Muscle of leg (tissue), 11 donors: Measurements from ENCODE around the gene MALRD1. TPM values are rescaled to one million over a fixed set of nuclear protein-coding genes. Genes with fewer than 3 reads are reported as not detected.
"Not testable (repeated sequence)": the region's sequence is repeated elsewhere in the genome, so short reads cannot be mapped to it uniquely, and the experiment has no call there.

ENCODE experiments used
- DNase-seq: peaks from one replicate; pipeline ENCODE4 v3.0.0; 2013
- H3K27ac ChIP-seq: one replicate; pipeline ENCODE4 v1.5.1; 2013; ENCODE audit warnings: mild to moderate bottlenecking, low read length, control low read depth
- H3K27me3 ChIP-seq: one replicate; pipeline ENCODE4 v1.6.1; 2013; ENCODE audit warnings: low read length; ENCODE audit not compliant: control insufficient read depth, insufficient read depth
- H3K36me3 ChIP-seq: one replicate; pipeline ENCODE4 v1.6.1; 2013; ENCODE audit warnings: low read length; ENCODE audit not compliant: control insufficient read depth, insufficient read depth
- H3K4me1 ChIP-seq: one replicate; pipeline ENCODE4 v1.6.1; 2013; ENCODE audit warnings: low read length; ENCODE audit not compliant: control insufficient read depth, insufficient read depth
- H3K4me3 ChIP-seq: one replicate; pipeline ENCODE4 v1.5.1; 2013; ENCODE audit warnings: low read length, control low read depth
- H3K9me3 ChIP-seq: replicated peaks from 2 replicates; pipeline ENCODE4 v1.6.1; 2013; ENCODE audit warnings: low read depth, low read length; ENCODE audit not compliant: control insufficient read depth
- WGBS: methylation state at CpG from one replicate; pipeline ENCODE4 v1.1.5; 2013; ENCODE audit warnings: missing lambda C conversion rate; ENCODE audit not compliant: insufficient coverage; 5-methylcytosine and 5-hydroxymethylcytosine counted together
- polyA plus RNA-seq, 8 donors: library from polyadenylated mRNA; unstranded; fragments of 120-200 nt; gene quantifications; one replicate each; pipeline versions ENCODE4 v1.2.1 to v1.2.3, GENCODE V29; 2013; ENCODE audit warnings: inconsistent platforms in 1 of 8, low replicate concordance in 1 of 8; ENCODE audit not compliant: insufficient read length in 8 of 8, insufficient read depth in 1 of 8
- total RNA-seq: library from RNA; stranded (reverse); fragments of 120-200 nt; gene quantifications from one replicate; pipeline ENCODE4 v1.2.4, GENCODE V29; 2013

MALRD1 gene
- total and polyA plus RNA-seq, 9 donors = 0.45 to 6.2 (median 1.0) TPM

GRCh38 chr10:19730907-19731217 lies 682.3 kb downstream of the MALRD1 start:
- Histone ChIP-seq H3K27me3 (no peaks in the 10 kb centered on the region), H3K9me3 (no peaks in the 10 kb centered on the region), H3K4me3 (no peak overlapping the region), H3K36me3 (no peaks in the 10 kb centered on the region), H3K4me1 (no peaks in the 10 kb centered on the region), H3K27ac (peak overlapping the region; percentile 65)
- peak; percentile 56 for DNase-seq

- DNase-seq = no peak
- WGBS = no CpG with 5 or more reads among the region's 2 CpGs
These were observed 683.0 kb downstream of the MALRD1 start for GRCh38 chr10:19731560-19731959.

GRCh38 chr10:19738440-19738839 lies 689.8 kb downstream of the MALRD1 start:
- H3K36me3 ChIP-seq = no peaks in the 10 kb centered on the region
- no peaks in the 10 kb centered on the region for H3K4me1 ChIP-seq
- no peaks in the 10 kb centered on the region for H3K9me3 ChIP-seq
- H3K4me3 ChIP-seq = no peak overlapping the region
- no peaks in the 10 kb centered on the region for H3K27me3 ChIP-seq
- no peak overlapping the region for H3K27ac ChIP-seq
- no peak for DNase-seq
- no CpG with 5 or more reads among the region's 1 CpG for WGBS

More at GRCh38 chr10:19731560-19731959, 683.0 kb downstream of the MALRD1 start:
- no peaks in the 10 kb centered on the region for H3K27me3 ChIP-seq
- H3K4me3 ChIP-seq = no peak overlapping the region
- no peak overlapping the region for H3K27ac ChIP-seq
- H3K9me3 ChIP-seq = no peaks in the 10 kb centered on the region
- no peaks in the 10 kb centered on the region for H3K36me3 ChIP-seq
- H3K4me1 ChIP-seq = no peaks in the 10 kb centered on the region

- not testable (repeated sequence) for DNase-seq, H3K4me1 ChIP-seq, H3K9me3 ChIP-seq, H3K27me3 ChIP-seq, H3K27ac ChIP-seq, H3K36me3 ChIP-seq, H3K4me3 ChIP-seq
- whole genome bisulfite sequencing = 100% methylated on average over 1 of the region's 7 CpGs
These were observed 690.6 kb downstream of the MALRD1 start for GRCh38 chr10:19739232-19739631.

GRCh38 chr10:19742144-19742543 lies 693.5 kb downstream of the MALRD1 start:
- not testable (repeated sequence) for H3K4me1 ChIP-seq, DNase-seq, H3K27me3 ChIP-seq, H3K4me3 ChIP-seq, H3K27ac ChIP-seq, H3K36me3 ChIP-seq, H3K9me3 ChIP-seq
- no CpG with 5 or more reads among the region's 4 CpGs for WGBS

- Histone ChIP-seq H3K9me3 (no peaks in the 10 kb centered on the region), H3K27ac (no peak overlapping the region), H3K4me1 (no peaks in the 10 kb centered on the region), H3K27me3 (no peaks in the 10 kb centered on the region), H3K4me3 (no peak overlapping the region), H3K36me3 (no peaks in the 10 kb centered on the region)
- no peak for DNase-seq
- 80% methylated on average over 1 of the region's 4 CpGs for WGBS
These were observed 697.1 kb downstream of the MALRD1 start for GRCh38 chr10:19745672-19746071.

- H3K27me3 ChIP-seq = no peaks in the 10 kb centered on the region
- H3K36me3 ChIP-seq = no peaks in the 10 kb centered on the region
- H3K9me3 ChIP-seq = no peaks in the 10 kb centered on the region
- no peak overlapping the region for H3K27ac ChIP-seq
- DNase-seq = no peak
- H3K4me3 ChIP-seq = no peak overlapping the region
- H3K4me1 ChIP-seq = no peaks in the 10 kb centered on the region
These were observed 700.7 kb downstream of the MALRD1 start for GRCh38 chr10:19749185-19749729.

- Histone ChIP-seq H3K27me3 (no peaks in the 10 kb centered on the region), H3K4me1 (no peaks in the 10 kb centered on the region), H3K4me3 (no peak overlapping the region), H3K27ac (no peak overlapping the region), H3K36me3 (no peaks in the 10 kb centered on the region), H3K9me3 (no peaks in the 10 kb centered on the region)
- WGBS = no CpG with 5 or more reads among the region's 1 CpG
- no peak for DNase-seq
These were observed 702.4 kb downstream of the MALRD1 start for GRCh38 chr10:19750972-19751371.

- Histone ChIP-seq H3K4me3 (no peak overlapping the region), H3K36me3 (no peaks in the 10 kb centered on the region), H3K4me1 (no peaks in the 10 kb centered on the region), H3K27me3 (no peaks in the 10 kb centered on the region), H3K27ac (no peak overlapping the region), H3K9me3 (no peaks in the 10 kb centered on the region)
- WGBS = no CpG with 5 or more reads among the region's 3 CpGs
- no peak for DNase-seq
These were observed 708.3 kb downstream of the MALRD1 start for GRCh38 chr10:19756919-19757318.

- H3K27me3 ChIP-seq = no peaks in the 10 kb centered on the region
- H3K4me3 ChIP-seq = no peak overlapping the region
- H3K36me3 ChIP-seq = no peaks in the 10 kb centered on the region
- no peaks in the 10 kb centered on the region for H3K9me3 ChIP-seq
- H3K4me1 ChIP-seq = no peaks in the 10 kb centered on the region
- no peak overlapping the region for H3K27ac ChIP-seq
- WGBS = no CpG with 5 or more reads among the region's 1 CpG
- no peak for DNase-seq
These were observed 713.4 kb downstream of the MALRD1 start for GRCh38 chr10:19762026-19762425.

GRCh38 chr10:19764111-19764510 lies 715.5 kb downstream of the MALRD1 start:
- no peaks in the 10 kb centered on the region for H3K36me3 ChIP-seq
- no peak overlapping the region for H3K4me3 ChIP-seq
- no peaks in the 10 kb centered on the region for H3K4me1 ChIP-seq
- no peaks in the 10 kb centered on the region for H3K27me3 ChIP-seq
- WGBS = no CpG with 5 or more reads among the region's 1 CpG
- H3K27ac ChIP-seq = no peak overlapping the region
- no peak for DNase-seq
- no peaks in the 10 kb centered on the region for H3K9me3 ChIP-seq
